IMR-90 (cell line): Measurements from ENCODE around the gene ST6GALNAC3. TPM values are rescaled to one million over a fixed set of nuclear protein-coding genes. Genes with fewer than 3 reads are reported as not detected.

ENCODE experiments used
- ATAC-seq: fragments of 200-7000 bp; cut with Tn5 transposase; 2 replicates; pipeline ENCODE4 v1.9.1; 2020; ENCODE audit warnings: low read depth, mild to moderate bottlenecking, moderate library complexity
- BruUV-seq: library from RNA; stranded (reverse); fragments of 400-500 nt; replicated peaks from 2 replicates; lab custom pipeline; 2021; lab: Mats Ljungman, UMichigan
- CTCF ChIA-PET: fragments of 300-600 bp; formaldehyde crosslinking; extraction: SDS; loops from one replicate; lab custom pipeline; 2021; ENCODE audit warnings: antibody characterized with exemption; lab: Yijun Ruan, JAX
- POLR2A ChIA-PET: fragments of 300-600 bp; sonication (Branson Sonifier 250); formaldehyde crosslinking; loops from one replicate; lab custom pipeline; 2022; ENCODE audit warnings: antibody characterized with exemption; ENCODE audit not compliant: unreplicated experiment; lab: Charles Lee
- DNase-seq: peaks from one replicate; pipeline ENCODE4 v3.0.0; 2013
- H2AFZ ChIP-seq: replicated peaks from 2 replicates; pipeline ENCODE3; 2013; ENCODE audit warnings: low read length, mild to moderate bottlenecking; ENCODE audit not compliant: poor library complexity
- H2AK5ac ChIP-seq: 2 replicates; pipeline ENCODE4 v1.6.1; 2013; ENCODE audit warnings: low read depth, low read length, inconsistent platforms
- H2AK9ac ChIP-seq: replicated peaks from 2 replicates; pipeline ENCODE3; 2013; ENCODE audit warnings: mild to moderate bottlenecking, low read depth, low read length, moderate library complexity; ENCODE audit not compliant: poor library complexity
- H2BK120ac ChIP-seq: 2 replicates; pipeline ENCODE4 v1.6.1; 2013; ENCODE audit warnings: low read depth, low read length, inconsistent platforms
- H2BK15ac ChIP-seq: 3 replicates; pipeline ENCODE4 v1.6.1; 2013; ENCODE audit warnings: low read depth, low read length, inconsistent platforms
- H2BK20ac ChIP-seq: 2 replicates; pipeline ENCODE4 v1.6.1; 2013; ENCODE audit warnings: low read depth, mild to moderate bottlenecking, inconsistent platforms, low read length, moderate library complexity
- H2BK5ac ChIP-seq: 2 replicates; pipeline ENCODE4 v1.6.1; 2013; ENCODE audit warnings: mild to moderate bottlenecking, low read depth, low read length, inconsistent platforms; ENCODE audit not compliant: poor library complexity, severe bottlenecking
- H3K14ac ChIP-seq: replicated peaks from 2 replicates; pipeline ENCODE4 v1.6.1; 2013; ENCODE audit warnings: low read depth, low read length, inconsistent platforms
- H3K18ac ChIP-seq: 2 replicates; pipeline ENCODE4 v1.6.1; 2013; ENCODE audit warnings: low read depth, low read length, control low read depth
- H3K23ac ChIP-seq: 2 replicates; pipeline ENCODE4 v1.6.1; 2013; ENCODE audit warnings: low read depth, low read length, inconsistent platforms
- H3K27ac ChIP-seq: 2 replicates; pipeline ENCODE4 v1.5.1; 2013; ENCODE audit warnings: mild to moderate bottlenecking, control low read depth, low read length; ENCODE audit not compliant: insufficient read depth
- H3K27me3 ChIP-seq: 2 replicates; pipeline ENCODE4 v1.6.1; 2013; ENCODE audit warnings: low read length; ENCODE audit not compliant: control insufficient read depth, insufficient read depth
- H3K36me3 ChIP-seq: 2 replicates; pipeline ENCODE4 v1.6.1; 2013; ENCODE audit warnings: low read length, mixed read lengths; ENCODE audit not compliant: control insufficient read depth, insufficient read depth
- H3K4ac ChIP-seq: 2 replicates; pipeline ENCODE4 v1.6.1; 2013; ENCODE audit warnings: low read depth, low read length, inconsistent platforms
- H3K4me1 ChIP-seq: 2 replicates; pipeline ENCODE4 v1.6.1; 2013; ENCODE audit warnings: low read length, mixed read lengths; ENCODE audit not compliant: control insufficient read depth, insufficient read depth
- H3K4me2 ChIP-seq: 2 replicates; pipeline ENCODE4 v1.6.1; 2013; ENCODE audit warnings: low read depth, mild to moderate bottlenecking, control low read depth, low read length, moderate library complexity
- H3K4me3 ChIP-seq: 2 replicates; pipeline ENCODE4 v1.5.1; 2013; ENCODE audit warnings: low read depth, mild to moderate bottlenecking, control low read depth, low read length, moderate library complexity; ENCODE audit not compliant: insufficient read depth
- H3K56ac ChIP-seq: 2 replicates; pipeline ENCODE4 v1.6.1; 2013; ENCODE audit warnings: low read length, inconsistent platforms; ENCODE audit not compliant: insufficient read depth; ENCODE audit errors: extremely low read depth
- H3K79me1 ChIP-seq, 2 experiments: 2 replicates each; pipeline ENCODE4 v1.6.1; 2013; ENCODE audit warnings: low read length in 2 of 2, inconsistent platforms in 1 of 2, low read depth in 1 of 2
- H3K9ac ChIP-seq: 2 replicates; pipeline ENCODE4 v1.6.1; 2013; ENCODE audit warnings: low read depth, low read length, control low read depth
- H3K9me1 ChIP-seq: 2 replicates; pipeline ENCODE4 v1.6.1; 2013; ENCODE audit warnings: low read length, inconsistent platforms; ENCODE audit not compliant: insufficient read depth
- H3K9me3 ChIP-seq: 2 replicates; pipeline ENCODE4 v1.6.1; 2013; ENCODE audit warnings: low read length; ENCODE audit not compliant: control insufficient read depth, insufficient read depth
- H4K20me1 ChIP-seq: 2 replicates; pipeline ENCODE4 v1.6.1; 2013; ENCODE audit warnings: low read length, inconsistent platforms; ENCODE audit not compliant: insufficient read depth
- H4K5ac ChIP-seq: 2 replicates; pipeline ENCODE4 v1.6.1; 2013; ENCODE audit warnings: mild to moderate bottlenecking, low read depth, low read length, control low read depth
- H4K8ac ChIP-seq, 2 experiments: 2 replicates each; pipeline ENCODE4 v1.6.1; 2013; ENCODE audit warnings: low read depth in 2 of 2, low read length in 2 of 2, control low read depth in 1 of 2, inconsistent platforms in 1 of 2
- H4K91ac ChIP-seq: 2 replicates; pipeline ENCODE4 v1.6.1; 2013; ENCODE audit warnings: low read depth, low read length, inconsistent platforms; ENCODE audit not compliant: insufficient read depth
- BHLHE40 ChIP-seq: fragments of 150-350 bp; IDR thresholded peaks from 2 replicates; pipeline ENCODE4 v1.6.1; 2016; ENCODE audit warnings: mild to moderate bottlenecking, low read depth, low read length
- CEBPB ChIP-seq: IDR thresholded peaks from 2 replicates; pipeline ENCODE4 v1.6.1; 2012; ENCODE audit warnings: low read depth, low read length, improper control_type of control experiment
- CHD1 ChIP-seq: IDR thresholded peaks from 2 replicates; pipeline ENCODE4 v1.6.1; 2012; ENCODE audit warnings: low read depth, low read length, improper control_type of control experiment
- FOS ChIP-seq: fragments of 150-350 bp; IDR thresholded peaks from 2 replicates; pipeline ENCODE4 v1.6.1; 2016; ENCODE audit warnings: low read depth, low read length
- MAFK ChIP-seq: IDR thresholded peaks from 2 replicates; pipeline ENCODE4 v1.6.1; 2012; ENCODE audit warnings: low read depth, low read length, improper control_type of control experiment
- MAZ ChIP-seq: IDR thresholded peaks from 2 replicates; pipeline ENCODE4 v1.6.1; 2012; ENCODE audit warnings: low read depth, mild to moderate bottlenecking, low read length, improper control_type of control experiment, moderate library complexity, borderline replicate concordance
- MXI1 ChIP-seq: IDR thresholded peaks from 2 replicates; pipeline ENCODE4 v1.6.1; 2012; ENCODE audit warnings: low read depth, mild to moderate bottlenecking, low read length, moderate library complexity, borderline replicate concordance
- NFE2L2 ChIP-seq: fragments of 150-350 bp; IDR thresholded peaks from 2 replicates; pipeline ENCODE4 v1.6.1; 2016; ENCODE audit warnings: low read depth, mild to moderate bottlenecking, low read length
- POLR2A ChIP-seq: IDR thresholded peaks from 2 replicates; pipeline ENCODE4 v1.6.1; 2012; ENCODE audit warnings: mild to moderate bottlenecking, low read depth, low read length
- RAD21 ChIP-seq: IDR thresholded peaks from 2 replicates; pipeline ENCODE4 v1.6.1; 2012; ENCODE audit warnings: low read length, improper control_type of control experiment
- RCOR1 ChIP-seq: IDR thresholded peaks from 2 replicates; pipeline ENCODE4 v1.6.1; 2012; ENCODE audit warnings: mild to moderate bottlenecking, low read length, improper control_type of control experiment; ENCODE audit not compliant: insufficient replicate concordance
- RFX5 ChIP-seq: IDR thresholded peaks from 2 replicates; pipeline ENCODE4 v1.8.0; 2012; ENCODE audit warnings: low read depth, mild to moderate bottlenecking, low read length, moderate library complexity
- SMC3 ChIP-seq: fragments of 150-350 bp; IDR thresholded peaks from 2 replicates; pipeline ENCODE4 v1.6.1; 2016; ENCODE audit warnings: low read depth, mild to moderate bottlenecking, antibody characterized with exemption, low read length, moderate library complexity
- whole genome bisulfite sequencing, 2 experiments: methylation state at CpG; one replicate each; pipeline versions ENCODE4 v1.1.5 to v1.1.7; 2013; ENCODE audit warnings: missing lambda C conversion rate in 2 of 2; ENCODE audit not compliant: insufficient read length in 1 of 2; ENCODE audit errors: extremely low coverage in 2 of 2; 5-methylcytosine and 5-hydroxymethylcytosine counted together
- dilution Hi-C: fragments of 300-500 bp; cut with HindIII; formaldehyde crosslinking; loops from one replicate; pipeline ENCODE4 v1.14.3; 2018; ENCODE audit warnings: low sequenced_read_pairs; ENCODE audit not compliant: unreplicated experiment
- in situ Hi-C: fragments of 300-500 bp; cut with MboI; formaldehyde crosslinking; loops from 3 replicates; pipeline ENCODE4 v1.14.3; 2019; ENCODE audit warnings: low sequenced_read_pairs, inconsistent platforms, mixed read lengths
- intact Hi-C: fragments of 100-400 bp; cut with micrococcal nuclease; formaldehyde crosslinking; loops from 2 replicates; pipeline ENCODE4 v1.10.0; 2022
- polyA plus RNA-seq, 3 experiments: library from polyadenylated mRNA; depleted of rRNA; stranded (reverse); fragments of >200 nt; gene quantifications; 2 replicates each; pipeline ENCODE4 v1.2.3, GENCODE V29; 2012; ENCODE audit warnings: low replicate concordance in 1 of 3
- total RNA-seq: library from RNA; depleted of rRNA; stranded (reverse); fragments of >200 nt; gene quantifications from 2 replicates; pipeline ENCODE4 v1.2.3, GENCODE V29; 2012
- TF ChIP-seq, protein P1 (sequence below): conservative IDR thresholded peaks from 2 replicates; pipeline ENCODE4 v1.5.1; 2012; ENCODE audit warnings: mild to moderate bottlenecking, low read depth, low read length, improper control_type of control experiment
- TF ChIP-seq, protein P2 (sequence below): fragments of 150-350 bp; IDR thresholded peaks from 2 replicates; pipeline ENCODE4 v1.6.1; 2017; ENCODE audit warnings: mild to moderate bottlenecking, antibody characterized with exemption, low read length, low read depth
- TF ChIP-seq, protein P3 (sequence below): fragments of 150-350 bp; IDR thresholded peaks from 2 replicates; pipeline ENCODE4 v1.6.1; 2016; ENCODE audit warnings: low read depth, mild to moderate bottlenecking, low read length, moderate library complexity, borderline replicate concordance

The ST6GALNAC3 gene
- total and polyA plus RNA-seq, 2 of the 4 experiments (the other 2 are of a cell fraction): 0.65 to 1.3 TPM

DNA sequence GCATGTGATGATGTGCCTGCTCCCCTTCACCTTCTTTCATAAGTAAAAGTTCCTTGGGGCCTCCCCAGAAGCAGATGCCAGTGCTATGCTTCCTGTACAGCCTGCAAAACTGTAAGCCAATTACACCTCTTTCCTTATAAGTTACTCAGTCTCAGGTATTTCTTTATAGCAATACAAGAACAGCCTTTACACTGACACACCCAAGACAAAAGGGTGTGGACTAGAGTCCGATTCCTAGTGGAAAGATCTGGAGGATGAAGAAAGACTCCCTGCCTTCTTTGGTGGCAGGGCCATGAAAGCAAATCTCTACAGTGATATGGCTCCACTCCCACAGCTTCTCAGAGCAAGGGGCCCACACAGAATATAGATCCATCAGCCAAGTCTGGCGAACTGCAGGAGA, 583.1 kb downstream of the ST6GALNAC3 start:
- no peak overlapping the region for H3K4me3 ChIP-seq
- DNase-seq: no peak
- H3K4ac ChIP-seq: no peak overlapping the region
- POLR2A ChIA-PET: no interaction called here
- in situ Hi-C loops: no loop called here
- H4K91ac ChIP-seq: no peak overlapping the region
- H3K27me3 ChIP-seq: no peaks in the 10 kb centered on the region
- H2BK120ac ChIP-seq: no peak overlapping the region
- no peak overlapping the region for H2BK5ac ChIP-seq
- no peak overlapping the region for H2BK15ac ChIP-seq
- CTCF ChIA-PET: no interaction called here
- dilution Hi-C loops: no loop called here
- H4K8ac ChIP-seq: no peak overlapping the region
- H3K9me1 ChIP-seq: no peaks in the 10 kb centered on the region
- no peaks in the 10 kb centered on the region for H4K20me1 ChIP-seq
- no peak overlapping the region for H2AK9ac ChIP-seq
- no peak overlapping the region for H2AFZ ChIP-seq
- no peak overlapping the region for H3K9ac ChIP-seq
- TF ChIP-seq NFE2L2: no peak
- TF ChIP-seq MAFK: no peak
- no peak for TF ChIP-seq CEBPB
- no peak for TF ChIP-seq MXI1
- no peak for TF ChIP-seq SMC3
- TF ChIP-seq CHD1: no peak
- TF ChIP-seq FOS: no peak
- TF ChIP-seq RFX5: no peak
- no peak for TF ChIP-seq BHLHE40
- no peak for TF ChIP-seq POLR2A
- TF ChIP-seq RCOR1: no peak
- TF ChIP-seq, protein P1, sequence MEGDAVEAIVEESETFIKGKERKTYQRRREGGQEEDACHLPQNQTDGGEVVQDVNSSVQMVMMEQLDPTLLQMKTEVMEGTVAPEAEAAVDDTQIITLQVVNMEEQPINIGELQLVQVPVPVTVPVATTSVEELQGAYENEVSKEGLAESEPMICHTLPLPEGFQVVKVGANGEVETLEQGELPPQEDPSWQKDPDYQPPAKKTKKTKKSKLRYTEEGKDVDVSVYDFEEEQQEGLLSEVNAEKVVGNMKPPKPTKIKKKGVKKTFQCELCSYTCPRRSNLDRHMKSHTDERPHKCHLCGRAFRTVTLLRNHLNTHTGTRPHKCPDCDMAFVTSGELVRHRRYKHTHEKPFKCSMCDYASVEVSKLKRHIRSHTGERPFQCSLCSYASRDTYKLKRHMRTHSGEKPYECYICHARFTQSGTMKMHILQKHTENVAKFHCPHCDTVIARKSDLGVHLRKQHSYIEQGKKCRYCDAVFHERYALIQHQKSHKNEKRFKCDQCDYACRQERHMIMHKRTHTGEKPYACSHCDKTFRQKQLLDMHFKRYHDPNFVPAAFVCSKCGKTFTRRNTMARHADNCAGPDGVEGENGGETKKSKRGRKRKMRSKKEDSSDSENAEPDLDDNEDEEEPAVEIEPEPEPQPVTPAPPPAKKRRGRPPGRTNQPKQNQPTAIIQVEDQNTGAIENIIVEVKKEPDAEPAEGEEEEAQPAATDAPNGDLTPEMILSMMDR: no peak
- TF ChIP-seq, protein P2, sequence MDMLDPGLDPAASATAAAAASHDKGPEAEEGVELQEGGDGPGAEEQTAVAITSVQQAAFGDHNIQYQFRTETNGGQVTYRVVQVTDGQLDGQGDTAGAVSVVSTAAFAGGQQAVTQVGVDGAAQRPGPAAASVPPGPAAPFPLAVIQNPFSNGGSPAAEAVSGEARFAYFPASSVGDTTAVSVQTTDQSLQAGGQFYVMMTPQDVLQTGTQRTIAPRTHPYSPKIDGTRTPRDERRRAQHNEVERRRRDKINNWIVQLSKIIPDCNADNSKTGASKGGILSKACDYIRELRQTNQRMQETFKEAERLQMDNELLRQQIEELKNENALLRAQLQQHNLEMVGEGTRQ: no peak
- no peak for TF ChIP-seq RAD21
- TF ChIP-seq, protein P3, sequence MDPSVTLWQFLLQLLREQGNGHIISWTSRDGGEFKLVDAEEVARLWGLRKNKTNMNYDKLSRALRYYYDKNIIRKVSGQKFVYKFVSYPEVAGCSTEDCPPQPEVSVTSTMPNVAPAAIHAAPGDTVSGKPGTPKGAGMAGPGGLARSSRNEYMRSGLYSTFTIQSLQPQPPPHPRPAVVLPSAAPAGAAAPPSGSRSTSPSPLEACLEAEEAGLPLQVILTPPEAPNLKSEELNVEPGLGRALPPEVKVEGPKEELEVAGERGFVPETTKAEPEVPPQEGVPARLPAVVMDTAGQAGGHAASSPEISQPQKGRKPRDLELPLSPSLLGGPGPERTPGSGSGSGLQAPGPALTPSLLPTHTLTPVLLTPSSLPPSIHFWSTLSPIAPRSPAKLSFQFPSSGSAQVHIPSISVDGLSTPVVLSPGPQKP: no peak
- TF ChIP-seq MAZ: no peak
- no peak overlapping the region for H3K4me2 ChIP-seq
- no peaks in the 10 kb centered on the region for H3K9me3 ChIP-seq
- H3K14ac ChIP-seq: no peak overlapping the region
- H2AK5ac ChIP-seq: no peak overlapping the region
- H3K79me1 ChIP-seq: no peaks in the 10 kb centered on the region
- H3K23ac ChIP-seq: no peak overlapping the region
- no peak for ATAC-seq
- no TSS peak for BruUV-seq
- no peak overlapping the region for H3K56ac ChIP-seq
- H4K5ac ChIP-seq: no peak overlapping the region
- no peak overlapping the region for H3K18ac ChIP-seq
- no CpG with 5 or more reads among the region's 2 CpGs for WGBS, 2 experiments
- no peak overlapping the region for H3K27ac ChIP-seq
- H3K36me3 ChIP-seq: no peaks in the 10 kb centered on the region
- intact Hi-C loops: no loop called here
- H2BK20ac ChIP-seq: no peak overlapping the region
- no peaks in the 10 kb centered on the region for H3K4me1 ChIP-seq
